ENCODE data around the gene PHACTR3.

PHACTR3 gene

DNA sequence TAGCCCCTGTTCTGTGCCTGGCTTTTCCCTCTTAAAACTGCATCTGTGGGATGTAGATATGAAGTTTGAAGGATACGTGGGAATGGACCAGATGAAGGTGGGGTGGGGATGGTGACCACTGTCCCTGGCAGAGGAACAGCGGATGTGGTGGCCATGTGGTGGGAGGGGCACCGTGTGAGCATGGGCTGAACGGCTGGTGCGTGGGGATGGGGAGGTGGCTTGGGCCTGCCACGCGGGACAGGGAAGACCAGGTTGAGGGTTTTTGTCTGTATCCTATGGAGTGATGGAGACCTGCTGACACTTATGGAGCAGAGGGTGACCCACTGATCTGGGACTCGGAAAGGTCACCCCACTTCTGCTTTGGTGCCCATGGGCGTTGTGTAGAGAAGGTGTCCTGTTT lies 19.2 kb downstream of the PHACTR3 start:
- DNase-seq, result no peak

GRCh38 chr20:59624401-59624800 lies 20.1 kb downstream of the PHACTR3 start:
- DNase-seq, result no peak

DNA sequence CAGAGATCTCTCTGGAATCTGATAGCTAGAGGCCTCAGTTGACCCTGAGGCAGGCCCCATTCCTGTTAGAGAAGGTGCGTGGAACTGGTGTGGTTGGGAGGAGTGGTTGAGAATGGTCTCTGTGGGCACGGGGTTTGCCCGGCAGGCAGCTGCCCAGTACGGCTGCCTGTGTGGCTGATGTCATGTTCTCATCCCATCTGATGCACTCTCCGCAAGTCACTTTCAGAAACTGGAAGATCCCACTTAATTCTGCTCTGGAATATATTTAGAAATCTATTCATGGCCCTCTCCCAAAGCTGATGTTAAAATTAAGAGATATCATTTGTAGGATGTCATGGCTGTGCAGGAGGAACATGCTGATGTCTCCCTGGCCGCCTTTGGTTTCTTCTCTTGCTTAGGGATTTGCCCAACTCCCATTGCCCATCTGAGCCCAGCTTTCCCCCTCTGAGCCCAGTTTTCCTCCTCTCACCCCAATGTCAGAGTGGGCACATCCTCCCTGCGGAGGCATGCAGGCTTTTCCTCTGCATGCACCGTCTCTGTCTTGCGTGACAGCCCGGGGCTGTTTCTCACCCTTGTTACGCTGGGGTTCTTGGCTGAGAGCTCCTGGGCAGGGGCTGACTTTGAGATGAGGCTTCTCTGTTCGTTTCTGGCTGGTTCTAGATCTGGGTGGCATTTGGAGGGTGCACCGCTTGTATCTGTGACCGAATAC lies 21.0 kb downstream of the PHACTR3 start:
- DNase-seq, result no peak

DNA sequence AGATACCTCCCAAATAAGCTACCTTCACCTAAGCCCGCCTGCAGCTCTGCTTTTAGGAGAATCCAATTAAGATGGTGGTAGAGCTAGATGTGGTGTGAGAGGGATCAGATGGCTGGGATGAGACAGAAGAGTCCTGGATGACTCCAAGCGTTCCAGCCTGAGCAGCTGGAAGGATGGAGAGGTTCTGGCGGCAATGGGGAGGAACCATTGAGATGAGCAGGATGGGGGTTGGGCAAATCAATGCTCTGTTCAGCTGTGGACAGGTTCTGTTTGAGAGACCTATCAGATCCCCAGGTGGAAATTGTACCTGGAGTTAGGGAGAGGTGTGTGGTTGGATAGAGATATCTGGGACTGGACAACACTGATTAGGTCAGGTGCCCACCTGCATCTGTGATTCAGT lies 23.0 kb downstream of the PHACTR3 start:
- no peak for DNase-seq

DNA sequence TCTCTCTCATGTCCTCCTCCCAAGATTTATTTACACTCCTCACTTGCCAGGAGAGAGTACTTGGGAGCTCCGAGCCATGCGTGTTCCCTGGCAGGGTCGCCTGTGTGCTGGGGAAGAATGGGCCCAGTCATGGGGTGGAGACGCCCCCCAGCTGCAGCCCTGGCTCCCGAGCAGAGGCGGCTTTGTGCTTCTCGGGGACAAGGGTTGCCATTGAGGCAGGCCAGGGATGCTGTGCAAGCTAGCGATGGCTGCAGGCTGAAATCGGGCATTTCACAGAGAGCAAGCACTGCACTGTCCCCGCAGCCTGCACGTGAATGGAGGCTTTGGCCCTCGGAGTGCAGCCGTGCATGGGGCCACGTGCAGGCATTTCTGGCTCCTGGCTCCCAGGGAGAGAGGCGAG lies 23.8 kb downstream of the PHACTR3 start:
- DNase-seq, result no peak

GRCh38 chr20:59629141-59630045 lies 25.1 kb downstream of the PHACTR3 start:
- DNase-seq, result no peak

DNA sequence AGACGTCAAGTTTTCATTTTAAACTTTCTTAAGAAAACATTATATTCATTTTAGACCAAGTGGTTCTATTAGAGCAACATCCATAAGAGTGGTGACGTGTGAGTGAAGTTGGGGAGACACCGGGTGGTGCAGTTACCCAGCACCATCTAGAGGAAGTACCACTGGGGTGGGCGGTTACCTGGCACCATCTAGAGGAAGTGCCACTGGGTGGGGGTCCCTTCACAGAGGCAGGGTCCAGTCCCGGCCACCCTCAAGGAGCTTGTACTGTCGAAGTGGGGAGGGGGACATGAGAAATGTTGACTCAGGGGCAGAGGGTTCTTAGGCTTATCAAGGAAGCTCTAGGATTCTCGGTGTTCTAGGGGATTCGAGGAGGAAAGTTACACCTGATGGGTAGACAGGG lies 26.2 kb downstream of the PHACTR3 start:
- no peak for DNase-seq

DNA sequence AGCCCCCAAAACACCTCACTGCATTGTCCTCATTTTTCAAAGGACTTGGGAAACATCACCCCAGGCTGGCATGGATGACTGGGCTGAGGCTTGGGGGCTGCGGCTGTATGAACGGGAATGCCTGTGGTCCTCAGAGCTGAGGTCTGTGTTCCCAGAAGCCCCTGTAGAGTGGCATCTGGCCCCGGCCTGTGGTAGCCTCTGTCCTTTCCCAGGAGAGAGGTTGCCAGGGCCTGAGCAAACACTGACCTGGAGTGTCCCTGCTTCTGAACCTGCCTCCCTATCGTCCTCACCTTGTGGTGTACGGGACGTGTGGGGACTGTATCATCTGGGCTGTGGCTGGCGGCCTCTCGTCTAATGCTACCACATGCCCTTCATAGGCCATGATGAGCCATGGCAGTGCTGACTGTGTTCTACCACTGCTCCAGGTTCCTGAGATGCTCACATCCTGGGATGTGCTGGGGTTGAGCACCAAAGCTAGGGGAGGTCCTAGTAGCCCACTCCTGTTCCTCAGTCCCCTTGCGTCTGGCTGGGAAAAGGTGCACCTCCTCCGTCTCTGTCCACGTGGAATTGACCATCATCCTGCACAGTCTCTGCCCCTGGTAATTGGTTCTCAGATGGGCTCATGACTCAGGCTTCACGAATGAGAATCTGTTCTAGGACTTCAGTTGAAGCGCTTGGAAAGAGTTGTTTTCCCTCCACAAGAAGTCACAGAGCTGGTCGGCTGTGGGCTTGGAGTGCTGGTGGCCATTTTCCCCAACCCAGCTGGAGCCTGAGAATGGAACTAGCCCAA lies 27.6 kb downstream of the PHACTR3 start:
- DNase-seq, result no peak

DNA sequence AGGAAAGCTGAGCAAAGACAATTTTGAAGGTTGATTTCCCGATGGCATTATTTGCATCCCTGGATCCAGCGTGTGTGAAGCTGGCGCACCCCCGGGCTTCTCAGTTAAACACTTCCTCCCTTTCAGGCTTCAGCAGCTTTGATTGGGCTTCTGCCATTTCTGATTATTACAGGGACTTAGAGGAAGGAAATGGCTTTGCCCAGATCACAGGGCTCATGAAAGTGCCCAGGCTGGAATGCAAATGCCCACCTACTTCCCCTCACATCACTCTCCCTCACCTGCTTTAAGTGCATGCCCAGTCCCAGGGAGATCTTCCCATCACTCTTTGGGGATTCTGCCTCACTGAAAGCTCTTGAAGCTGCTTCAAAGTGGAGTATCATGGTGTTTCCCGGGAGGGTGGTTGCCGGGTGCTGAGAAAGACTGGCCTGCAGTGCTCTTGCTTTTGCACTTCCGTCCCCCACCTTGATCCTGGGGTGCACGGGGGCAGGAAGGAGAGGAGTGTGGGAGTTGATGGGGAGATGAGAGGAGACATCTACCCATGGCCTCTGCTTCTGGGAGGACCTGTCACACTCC lies 28.3 kb downstream of the PHACTR3 start:
- DNase-seq, result no peak

DNA sequence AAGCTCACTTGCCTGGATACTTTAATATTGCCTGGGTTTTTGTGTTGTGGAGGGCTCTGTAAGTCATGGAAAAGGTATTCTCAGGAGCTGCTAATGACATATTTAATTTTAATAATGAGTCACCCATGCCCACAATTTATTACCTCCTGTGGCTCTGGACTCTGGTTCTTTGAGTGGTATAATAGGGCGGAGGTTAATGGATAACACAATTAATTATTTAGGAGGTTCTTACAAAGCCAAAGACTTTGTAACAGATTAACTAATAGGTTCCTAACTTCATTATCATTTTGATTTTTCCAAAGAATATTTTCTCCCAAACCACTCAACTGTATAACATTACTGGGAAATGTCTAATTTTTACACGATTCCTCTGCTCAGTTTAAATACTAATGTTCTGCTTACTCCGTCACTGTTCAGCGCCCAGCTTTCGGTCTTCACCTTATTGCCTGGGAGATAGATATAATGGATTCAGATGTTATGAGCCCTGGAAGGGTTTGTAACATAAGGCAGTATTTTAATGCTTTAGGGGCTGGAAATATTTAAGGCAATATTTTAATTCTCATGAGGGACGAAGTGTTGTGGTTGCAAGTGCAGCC lies 29.4 kb downstream of the PHACTR3 start:
- DNase-seq, result no peak

GRCh38 chr20:59634435-59635005 lies 30.2 kb downstream of the PHACTR3 start:
- no peak for DNase-seq

DNA sequence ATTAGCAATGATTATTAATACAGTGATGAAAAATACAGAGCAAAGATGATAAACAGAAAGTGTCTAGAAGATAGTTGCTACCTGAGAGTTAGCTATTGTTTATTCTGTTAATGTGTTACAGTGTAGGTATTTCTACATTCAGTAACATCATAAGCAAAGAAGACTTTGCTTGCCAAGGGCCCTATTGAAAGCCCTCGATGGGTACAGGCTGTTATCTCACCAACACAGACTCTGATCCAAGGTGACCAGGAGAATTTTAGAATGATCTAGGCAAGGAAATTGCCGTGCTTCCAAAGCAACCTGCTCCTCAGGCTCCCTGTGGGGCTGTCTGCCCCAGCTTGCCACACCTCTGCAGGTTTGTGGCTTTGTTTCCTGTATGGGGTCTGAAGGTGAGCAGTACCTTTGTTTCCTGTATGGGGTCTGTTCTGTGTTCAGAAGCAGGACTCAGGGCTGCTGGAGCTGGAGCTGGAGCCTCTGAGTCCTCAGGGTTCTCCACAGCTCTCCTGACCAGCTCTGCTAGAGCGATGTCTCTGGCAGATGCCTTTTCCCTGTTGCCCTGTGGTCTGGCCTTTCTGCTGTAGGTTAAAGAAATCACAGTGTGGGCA lies 32.5 kb downstream of the PHACTR3 start:
- no peak for DNase-seq

DNA sequence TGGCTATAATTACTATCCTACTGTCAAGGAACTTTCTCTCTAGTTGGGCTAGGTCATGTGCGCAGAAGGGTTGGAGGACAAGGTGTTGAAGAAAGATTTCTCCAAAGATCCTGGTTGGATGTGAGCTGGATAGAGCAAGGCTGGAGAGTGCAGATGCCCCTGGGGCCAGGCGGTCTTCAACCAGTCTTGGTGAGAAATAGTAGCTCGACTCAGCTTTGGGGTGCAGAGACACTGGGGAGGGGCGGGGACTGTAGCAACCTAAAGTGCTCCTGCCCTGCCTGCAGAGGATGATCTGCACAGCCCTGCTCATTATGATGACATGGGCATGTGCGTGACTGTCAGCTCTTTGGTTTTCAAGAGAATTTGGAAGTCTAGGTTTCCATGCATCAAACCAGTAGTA lies 35.9 kb downstream of the PHACTR3 start:
- DNase-seq, result no peak

- DNase-seq, result no peak
Measured at GRCh38 chr20:59643615-59644061, 39.3 kb downstream of the PHACTR3 start.

DNA sequence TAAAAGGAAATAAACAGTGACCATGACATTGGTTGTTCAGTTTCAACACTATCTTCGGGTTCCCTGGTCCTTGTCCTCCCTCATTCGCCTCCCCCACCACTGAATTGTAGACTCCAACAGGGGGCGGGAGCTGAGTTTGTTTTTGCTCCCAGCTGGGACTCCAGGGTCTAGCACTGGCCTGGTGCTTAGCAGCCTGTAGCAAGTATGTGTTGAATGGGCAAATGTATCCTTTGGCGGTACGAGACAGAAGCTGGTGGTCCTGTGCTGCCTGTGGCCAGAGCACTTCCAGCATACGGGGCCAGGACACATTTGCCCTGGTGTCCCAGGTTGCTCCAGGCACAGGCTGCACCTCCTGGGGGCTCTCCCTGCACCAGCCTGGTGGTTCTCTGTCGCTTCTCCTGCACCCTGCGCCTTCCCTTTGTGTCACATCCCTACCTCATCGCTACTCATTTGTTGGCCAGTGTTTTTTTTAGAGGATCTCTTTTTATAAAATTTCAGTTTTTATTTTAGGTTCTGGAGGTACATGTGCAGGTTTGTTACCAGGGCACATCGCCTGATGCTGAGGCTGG lies 40.1 kb downstream of the PHACTR3 start:
- no peak for DNase-seq

DNA sequence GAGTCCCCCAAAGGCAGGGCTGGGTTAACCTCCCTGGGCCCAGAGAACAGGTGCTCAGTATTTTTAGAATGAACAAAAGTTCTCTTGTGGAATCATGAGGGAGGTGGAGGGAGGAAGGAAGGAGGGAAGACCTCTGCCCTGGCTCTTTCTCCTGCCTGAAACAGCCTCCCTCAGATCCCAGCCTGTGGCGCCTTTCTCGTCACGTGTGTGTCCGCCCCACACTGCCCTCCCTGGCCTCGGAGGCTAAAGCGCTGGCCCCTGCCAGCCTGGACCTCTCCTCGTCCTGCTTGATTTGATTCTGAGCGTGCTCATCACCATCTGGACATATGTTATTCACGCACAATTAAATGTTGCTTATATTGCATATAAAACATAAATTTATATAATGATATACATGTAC lies 40.9 kb downstream of the PHACTR3 start:
- no peak for DNase-seq

- DNase-seq, result no peak
Measured at GRCh38 chr20:59645761-59646171, 41.4 kb downstream of the PHACTR3 start.

DNA sequence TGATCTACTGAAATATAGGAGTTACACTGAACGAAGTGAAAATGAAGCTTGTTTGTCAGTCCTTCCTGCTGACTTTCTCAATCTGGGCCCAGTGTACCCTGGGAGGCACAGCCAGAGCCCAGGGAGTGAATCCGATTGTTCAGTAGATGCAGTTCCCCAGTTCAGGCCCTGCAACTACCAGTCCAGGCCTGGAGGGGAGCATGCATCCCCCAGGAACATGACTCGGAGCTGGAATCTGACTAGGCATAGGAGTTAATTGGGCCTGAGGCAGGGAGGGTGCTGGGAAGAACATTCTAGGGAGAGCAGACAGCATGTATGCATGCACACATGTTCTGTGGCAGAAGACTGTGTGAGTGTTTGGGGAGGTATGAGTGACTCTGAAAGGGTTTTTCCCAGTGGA lies 42.1 kb downstream of the PHACTR3 start:
- no peak for DNase-seq

DNA sequence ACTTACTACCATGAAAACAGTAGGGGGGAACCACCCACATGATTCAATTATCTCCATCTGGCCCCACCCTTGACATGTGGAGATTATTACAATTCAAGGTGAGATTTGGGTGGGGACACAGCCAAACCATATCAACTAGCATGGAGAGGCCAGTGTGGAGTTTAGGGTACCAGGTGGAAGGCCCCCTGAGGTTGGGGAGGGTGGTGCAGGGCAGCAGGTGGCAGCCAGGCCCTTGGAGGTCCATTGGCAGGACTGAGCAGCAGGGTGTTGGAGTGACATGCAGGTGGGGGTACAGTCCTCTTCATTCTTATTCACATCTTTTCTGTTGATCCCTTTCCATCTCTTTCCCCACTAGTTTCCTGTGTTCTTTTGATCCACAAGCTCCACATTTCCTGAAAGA lies 42.9 kb downstream of the PHACTR3 start:
- no peak for DNase-seq

DNA sequence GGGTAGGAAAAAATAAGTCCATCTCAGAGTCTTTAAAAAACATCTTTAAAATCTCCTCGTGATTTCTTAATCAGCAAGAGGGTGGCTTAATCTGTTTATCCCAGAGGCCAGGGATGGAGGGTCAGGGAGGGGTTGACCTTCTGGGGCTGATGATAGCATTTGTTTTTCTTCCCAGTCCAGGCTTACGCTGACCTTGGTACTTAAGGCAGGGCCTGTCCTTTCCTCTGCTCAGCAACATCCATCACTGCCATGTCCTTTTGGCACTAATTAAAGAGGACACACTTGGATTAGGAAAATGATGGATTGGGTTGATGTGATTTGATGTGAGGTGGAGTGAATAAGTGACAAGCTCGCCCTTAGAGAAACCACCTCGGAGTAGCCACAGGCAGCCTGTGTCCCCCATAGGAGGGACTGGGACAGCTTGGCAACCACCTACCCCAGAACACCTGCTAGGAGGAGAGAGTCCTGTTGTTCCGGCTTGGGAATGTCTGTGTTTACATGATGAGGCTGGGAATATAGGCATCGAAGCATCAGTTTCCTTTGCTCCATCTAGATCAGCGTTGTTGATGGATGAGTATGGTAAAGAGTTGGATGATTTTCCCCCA lies 44.2 kb downstream of the PHACTR3 start:
- DNase-seq, result no peak

- no peak for DNase-seq
Measured at GRCh38 chr20:59650418-59650817, 46.1 kb downstream of the PHACTR3 start.
